Activated CD8-positive, alpha-beta memory T cell treated with anti-CD3 and anti-CD28 coated beads, Interleukin-2, amount 50 U/mL, for 1 hour (primary cell): ENCODE data around the gene PRDX2.

Experiments
- DNase-seq: peaks from one replicate; pipeline ENCODE4 v3.0.0-alpha.2; 2020; ENCODE audit errors: extremely low read depth

PRDX2 gene

DNA sequence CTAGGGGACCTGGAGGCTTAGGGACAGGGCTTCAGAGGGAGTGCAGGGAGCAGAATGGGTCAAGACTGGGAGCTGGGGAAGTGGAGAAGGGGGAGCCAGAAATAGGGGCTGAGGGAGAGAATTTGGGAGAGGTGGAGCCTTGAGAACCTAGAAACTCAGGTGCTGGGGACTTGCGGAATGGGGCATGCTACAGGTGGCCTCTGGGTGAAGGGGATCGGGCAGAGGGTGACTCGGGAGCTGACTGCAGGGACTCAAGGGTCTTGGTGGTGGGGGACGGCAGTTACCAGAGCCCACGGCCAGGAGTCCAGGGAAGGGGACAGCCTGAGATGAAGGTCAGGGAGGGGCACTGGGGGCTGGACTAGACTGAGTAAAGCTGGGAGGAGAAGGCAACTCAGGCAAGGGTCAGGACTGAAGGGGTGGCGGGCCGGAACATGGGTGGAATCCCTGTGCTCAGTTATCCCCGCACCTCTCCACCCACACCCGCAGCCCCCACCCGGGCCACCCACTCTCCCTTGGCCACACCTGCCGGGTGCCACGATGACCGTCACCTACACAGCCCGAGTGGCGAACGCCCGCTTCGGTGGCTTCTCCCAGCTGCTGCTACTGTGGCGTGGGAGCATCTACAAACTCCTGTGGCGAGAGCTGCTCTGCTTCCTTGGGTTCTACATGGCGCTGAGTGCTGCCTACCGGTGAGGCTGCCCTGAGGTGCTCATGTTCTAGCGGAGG, 49.4 kb downstream of the PRDX2 start:
- no peak for DNase-seq

DNA sequence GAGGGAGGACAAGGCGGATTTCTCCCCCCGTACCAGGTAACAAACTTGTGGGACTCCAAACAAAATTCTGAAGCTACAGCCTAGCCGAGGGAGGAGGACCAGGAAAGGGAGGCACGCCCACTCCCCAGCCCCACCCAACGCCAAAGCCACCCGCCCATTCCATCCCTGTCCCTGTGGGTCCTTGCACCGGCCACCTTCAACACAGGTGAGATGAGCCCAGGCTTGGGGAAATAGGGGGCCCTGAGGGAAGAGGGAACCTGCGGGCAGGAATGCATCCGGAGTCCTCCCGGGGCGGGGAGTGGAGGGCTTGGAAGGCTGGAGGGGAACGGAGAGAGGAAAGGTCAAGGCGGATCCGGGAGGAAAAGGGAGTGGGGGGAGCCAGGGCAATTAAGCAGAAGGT, 50.0 kb downstream of the PRDX2 start, which contains the start of gene BEST2:
BEST2 (plus strand) TSS at position 157 of the 400 bp plus-strand sequence. CDS start 802 bp downstream, outside the sequence.
- no peak for DNase-seq

DNA sequence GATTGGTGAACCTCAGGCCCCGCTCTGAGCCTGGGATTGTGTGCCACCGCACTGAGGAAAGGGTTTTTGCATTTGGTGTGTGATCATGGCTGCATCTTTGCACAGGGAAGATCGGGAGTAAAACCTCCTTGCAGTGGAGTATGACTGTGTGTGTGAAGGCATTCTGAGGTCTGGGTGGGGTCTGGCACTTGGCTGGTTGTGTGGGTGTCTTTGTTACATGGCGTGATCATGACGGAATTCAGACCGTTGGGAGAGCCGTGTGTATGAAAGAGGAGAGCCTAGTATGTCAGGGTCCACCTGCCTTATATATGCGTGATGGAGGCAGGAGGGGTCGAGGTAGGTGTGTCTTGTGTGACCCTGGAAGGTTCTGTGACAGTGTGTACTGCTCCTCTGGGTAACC, 50.7 kb downstream of the PRDX2 start:
- DNase-seq, result no peak

DNA sequence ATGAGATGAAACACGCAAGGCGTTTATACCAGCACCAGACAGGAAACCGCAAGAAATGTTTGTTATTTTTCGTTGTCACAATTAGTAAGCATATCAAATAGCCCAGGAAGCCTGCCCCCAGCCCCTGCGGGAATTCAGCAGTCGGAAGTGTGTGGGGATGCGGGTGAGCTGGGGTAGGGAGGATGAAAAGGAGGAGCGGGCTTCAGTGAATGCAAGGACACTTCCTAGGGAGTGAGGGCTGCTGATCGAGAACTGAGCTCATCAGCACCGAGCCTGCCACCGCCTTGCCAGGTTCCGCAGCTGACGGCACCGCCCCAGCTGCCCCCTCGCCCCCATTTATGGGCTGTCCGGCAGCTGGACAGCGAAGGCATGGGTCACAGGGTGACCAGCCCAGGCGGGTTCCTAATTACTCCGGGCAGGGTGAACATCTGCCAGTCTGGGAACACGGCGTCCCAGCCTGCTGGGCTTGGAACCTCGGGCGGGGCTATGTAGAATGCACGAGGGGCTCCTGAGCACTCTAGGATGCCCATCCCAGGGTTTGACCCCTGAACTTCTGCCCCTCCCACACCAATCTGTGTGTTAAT, 51.6 kb downstream of the PRDX2 start:
- no peak for DNase-seq

DNA sequence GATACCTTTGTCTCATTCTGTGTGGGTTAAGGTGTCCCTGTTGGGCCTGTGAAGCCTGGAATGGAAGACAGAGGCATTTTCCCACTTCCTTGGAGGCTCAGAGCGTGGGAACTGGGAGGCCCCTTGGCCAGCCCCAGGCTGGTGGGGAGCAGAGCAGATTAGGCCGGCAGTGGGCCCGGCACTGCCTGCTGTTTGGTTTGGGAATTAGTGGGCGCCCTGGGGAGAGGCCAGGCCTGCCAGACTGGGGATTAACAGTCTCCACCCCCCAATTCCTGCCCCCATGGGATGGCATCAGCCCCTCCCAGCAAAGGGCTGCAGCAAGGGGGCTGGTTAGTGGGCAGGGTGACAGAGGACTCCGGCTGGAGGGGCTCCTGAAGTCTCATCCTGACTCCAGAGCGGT, 53.1 kb downstream of the PRDX2 start:
- no peak for DNase-seq
